Measurements from ENCODE around the gene ERMP1.
"Not testable (repeated sequence)": the region's sequence is repeated elsewhere in the genome, so short reads cannot be mapped to it uniquely, and the experiment has no call there.

The ERMP1 gene

GRCh38 chr9:5801739-5802113, 31.2 kb downstream of the ERMP1 start:
- WGBS, 2 experiments = 89 to 98% methylated on average over 3 of the region's 3 CpGs
- Histone ChIP-seq H3K27me3 (ENCODE audit: control insufficient read depth, insufficient read depth, low read length, poor library complexity, severe bottlenecking) (no peaks in the 10 kb centered on the region), H3K4me3 (ENCODE audit: insufficient read depth, low read depth, low read length) (no peak overlapping the region), H3K4me1 (ENCODE audit: control insufficient read depth, insufficient read depth, low read length) (no peaks in the 10 kb centered on the region), H3K9me3 (ENCODE audit: control insufficient read depth, low read length) (no peaks in the 10 kb centered on the region), H3K27ac (ENCODE audit: insufficient read depth, low read depth, low read length, poor library complexity, severe bottlenecking) (no peak overlapping the region), H3K36me3 (ENCODE audit: control insufficient read depth, insufficient read depth, low read length) (no peaks in the 10 kb centered on the region)

- Histone ChIP-seq H3K4me3 (ENCODE audit: insufficient read depth, low read depth, low read length) (no peak overlapping the region), H3K36me3 (ENCODE audit: control insufficient read depth, insufficient read depth, low read length) (no peaks in the 10 kb centered on the region), H3K27ac (ENCODE audit: insufficient read depth, low read depth, low read length, poor library complexity, severe bottlenecking) (no peak overlapping the region), H3K4me1 (ENCODE audit: control insufficient read depth, insufficient read depth, low read length) (no peaks in the 10 kb centered on the region), H3K27me3 (ENCODE audit: control insufficient read depth, insufficient read depth, low read length, poor library complexity, severe bottlenecking) (no peaks in the 10 kb centered on the region), H3K9me3 (ENCODE audit: control insufficient read depth, low read length) (no peaks in the 10 kb centered on the region)
- 97 to 98% methylated on average over 4 of the region's 4 CpGs for WGBS, 2 experiments
Observed at GRCh38 chr9:5800969-5801738, 31.8 kb downstream of the ERMP1 start.

GRCh38 chr9:5800378-5800777, 32.5 kb downstream of the ERMP1 start:
- WGBS, 2 experiments = 92 to 94% methylated on average over 7 of the region's 7 CpGs
- H3K4me3 ChIP-seq (ENCODE audit: insufficient read depth, low read depth, low read length); H3K27me3 ChIP-seq (ENCODE audit: control insufficient read depth, insufficient read depth, low read length, poor library complexity, severe bottlenecking); H3K36me3 ChIP-seq (ENCODE audit: control insufficient read depth, insufficient read depth, low read length); H3K4me1 ChIP-seq (ENCODE audit: control insufficient read depth, insufficient read depth, low read length); H3K27ac ChIP-seq (ENCODE audit: insufficient read depth, low read depth, low read length, poor library complexity, severe bottlenecking); H3K9me3 ChIP-seq (ENCODE audit: control insufficient read depth, low read length): not testable (repeated sequence)

- H3K4me3 ChIP-seq (ENCODE audit: insufficient read depth, low read depth, low read length) = no peak overlapping the region
- 72 to 78% methylated on average over 5 of the region's 5 CpGs for WGBS, 2 experiments
- H3K4me1 ChIP-seq (ENCODE audit: control insufficient read depth, insufficient read depth, low read length) = no peaks in the 10 kb centered on the region
- no peaks in the 10 kb centered on the region for H3K27me3 ChIP-seq (ENCODE audit: control insufficient read depth, insufficient read depth, low read length, poor library complexity, severe bottlenecking)
- no peaks in the 10 kb centered on the region for H3K36me3 ChIP-seq (ENCODE audit: control insufficient read depth, insufficient read depth, low read length)
- no peak overlapping the region for H3K27ac ChIP-seq (ENCODE audit: insufficient read depth, low read depth, low read length, poor library complexity, severe bottlenecking)
- H3K9me3 ChIP-seq (ENCODE audit: control insufficient read depth, low read length) = no peaks in the 10 kb centered on the region
Observed at GRCh38 chr9:5799314-5799713, 33.6 kb downstream of the ERMP1 start.

- Histone ChIP-seq H3K27ac (ENCODE audit: insufficient read depth, low read depth, low read length, poor library complexity, severe bottlenecking) (no peak overlapping the region), H3K4me3 (ENCODE audit: insufficient read depth, low read depth, low read length) (no peak overlapping the region), H3K36me3 (ENCODE audit: control insufficient read depth, insufficient read depth, low read length) (no peaks in the 10 kb centered on the region), H3K9me3 (ENCODE audit: control insufficient read depth, low read length) (no peaks in the 10 kb centered on the region), H3K27me3 (ENCODE audit: control insufficient read depth, insufficient read depth, low read length, poor library complexity, severe bottlenecking) (no peaks in the 10 kb centered on the region), H3K4me1 (ENCODE audit: control insufficient read depth, insufficient read depth, low read length) (no peaks in the 10 kb centered on the region)
- 88% methylated on average over 2 of the region's 2 CpGs; no CpG with 5 or more reads in 1 of the 2 experiments for WGBS, 2 experiments
Observed at GRCh38 chr9:5798581-5798980, 34.3 kb downstream of the ERMP1 start.

- WGBS, 2 experiments = 92 to 100% methylated on average over 2 of the region's 2 CpGs
- Histone ChIP-seq H3K9me3 (ENCODE audit: control insufficient read depth, low read length) (no peaks in the 10 kb centered on the region), H3K27me3 (ENCODE audit: control insufficient read depth, insufficient read depth, low read length, poor library complexity, severe bottlenecking) (no peaks in the 10 kb centered on the region), H3K4me1 (ENCODE audit: control insufficient read depth, insufficient read depth, low read length) (no peaks in the 10 kb centered on the region), H3K36me3 (ENCODE audit: control insufficient read depth, insufficient read depth, low read length) (no peaks in the 10 kb centered on the region), H3K4me3 (ENCODE audit: insufficient read depth, low read depth, low read length) (no peak overlapping the region), H3K27ac (ENCODE audit: insufficient read depth, low read depth, low read length, poor library complexity, severe bottlenecking) (no peak overlapping the region)
Observed at GRCh38 chr9:5796298-5796697, 36.6 kb downstream of the ERMP1 start.

- 91 to 93% methylated on average over 1 of the region's 1 CpG for WGBS, 2 experiments
- Histone ChIP-seq H3K9me3 (ENCODE audit: control insufficient read depth, low read length) (no peaks in the 10 kb centered on the region), H3K36me3 (ENCODE audit: control insufficient read depth, insufficient read depth, low read length) (no peaks in the 10 kb centered on the region), H3K27ac (ENCODE audit: insufficient read depth, low read depth, low read length, poor library complexity, severe bottlenecking) (no peak overlapping the region), H3K4me3 (ENCODE audit: insufficient read depth, low read depth, low read length) (no peak overlapping the region), H3K4me1 (ENCODE audit: control insufficient read depth, insufficient read depth, low read length) (no peaks in the 10 kb centered on the region), H3K27me3 (ENCODE audit: control insufficient read depth, insufficient read depth, low read length, poor library complexity, severe bottlenecking) (no peaks in the 10 kb centered on the region)
Observed at GRCh38 chr9:5793812-5794211, 39.1 kb downstream of the ERMP1 start.

- Histone ChIP-seq H3K4me1 (ENCODE audit: control insufficient read depth, insufficient read depth, low read length) (no peaks in the 10 kb centered on the region), H3K27me3 (ENCODE audit: control insufficient read depth, insufficient read depth, low read length, poor library complexity, severe bottlenecking) (no peaks in the 10 kb centered on the region), H3K4me3 (ENCODE audit: insufficient read depth, low read depth, low read length) (no peak overlapping the region), H3K36me3 (ENCODE audit: control insufficient read depth, insufficient read depth, low read length) (no peaks in the 10 kb centered on the region), H3K9me3 (ENCODE audit: control insufficient read depth, low read length) (no peaks in the 10 kb centered on the region), H3K27ac (ENCODE audit: insufficient read depth, low read depth, low read length, poor library complexity, severe bottlenecking) (no peak overlapping the region)
- 96 to 100% methylated on average over 1 to 3 of the region's 3 CpGs for WGBS, 2 experiments
Observed at GRCh38 chr9:5791870-5792269, 41.0 kb downstream of the ERMP1 start.

- H3K36me3 ChIP-seq (ENCODE audit: control insufficient read depth, insufficient read depth, low read length) = no peaks in the 10 kb centered on the region
- no peaks in the 10 kb centered on the region for H3K27me3 ChIP-seq (ENCODE audit: control insufficient read depth, insufficient read depth, low read length, poor library complexity, severe bottlenecking)
- H3K4me3 ChIP-seq (ENCODE audit: insufficient read depth, low read depth, low read length) = no peak overlapping the region
- H3K9me3 ChIP-seq (ENCODE audit: control insufficient read depth, low read length) = no peaks in the 10 kb centered on the region
- H3K27ac ChIP-seq (ENCODE audit: insufficient read depth, low read depth, low read length, poor library complexity, severe bottlenecking) = no peak overlapping the region
- H3K4me1 ChIP-seq (ENCODE audit: control insufficient read depth, insufficient read depth, low read length) = no peaks in the 10 kb centered on the region
- WGBS, 2 experiments = 92 to 93% methylated on average over 1 of the region's 1 CpG
Observed at GRCh38 chr9:5790923-5791322, 42.0 kb downstream of the ERMP1 start.

GRCh38 chr9:5789489-5789888, 43.4 kb downstream of the ERMP1 start:
- Histone ChIP-seq H3K9me3 (ENCODE audit: control insufficient read depth, low read length) (no peaks in the 10 kb centered on the region), H3K36me3 (ENCODE audit: control insufficient read depth, insufficient read depth, low read length) (no peaks in the 10 kb centered on the region), H3K4me3 (ENCODE audit: insufficient read depth, low read depth, low read length) (no peak overlapping the region), H3K27ac (ENCODE audit: insufficient read depth, low read depth, low read length, poor library complexity, severe bottlenecking) (no peak overlapping the region), H3K27me3 (ENCODE audit: control insufficient read depth, insufficient read depth, low read length, poor library complexity, severe bottlenecking) (no peaks in the 10 kb centered on the region), H3K4me1 (ENCODE audit: control insufficient read depth, insufficient read depth, low read length) (no peaks in the 10 kb centered on the region)
- WGBS, 2 experiments = 92 to 93% methylated on average over 4 of the region's 5 CpGs
